Lung (tissue), 12 donors: ENCODE measurements around the gene ZNF330. TPM values are rescaled to one million over a fixed set of nuclear protein-coding genes. Genes with fewer than 3 reads are reported as not detected.

Experiments used
- ATAC-seq: fragments of 200-7000 bp; cut with Tn5 transposase; one replicate; pipeline ENCODE4 v1.9.1; 2020; ENCODE audit warnings: moderate number of reproducible peaks; ENCODE audit not compliant: insufficient read depth, low FRiP score
- DNase-seq, 3 donors: peaks; one replicate each; pipeline ENCODE4 v3.0.0-alpha.2; 2013 to 2017
- H3K27ac ChIP-seq, 2 donors: one replicate each; pipeline ENCODE4 v1.5.1; 2013; ENCODE audit warnings: mild to moderate bottlenecking in 2 of 2, moderate library complexity in 2 of 2, control low read depth in 1 of 2, inconsistent platforms in 1 of 2, low read depth in 1 of 2, low read length in 1 of 2
- H3K27me3 ChIP-seq, 3 donors: one replicate each; pipeline ENCODE4 v1.5.1; 2013; ENCODE audit warnings: low read length in 2 of 3; ENCODE audit not compliant: control insufficient read depth in 3 of 3, insufficient read depth in 3 of 3
- H3K36me3 ChIP-seq, 4 donors: one replicate each; pipeline ENCODE4 v1.5.1; 2013; ENCODE audit warnings: low read length in 4 of 4, mild to moderate bottlenecking in 1 of 4, moderate library complexity in 1 of 4; ENCODE audit not compliant: control insufficient read depth in 4 of 4, insufficient read depth in 4 of 4
- H3K4me1 ChIP-seq, 5 donors: one replicate each; pipeline ENCODE4 v1.5.1; 2013; ENCODE audit warnings: low read length in 5 of 5, mild to moderate bottlenecking in 2 of 5, moderate library complexity in 1 of 5; ENCODE audit not compliant: control insufficient read depth in 5 of 5, insufficient read depth in 5 of 5
- H3K4me3 ChIP-seq: one replicate; pipeline ENCODE4 v1.5.1; 2013; ENCODE audit warnings: mild to moderate bottlenecking, control low read depth, moderate library complexity
- H3K9ac ChIP-seq, 2 donors: one replicate each; pipeline ENCODE4 v1.5.1; 2013; ENCODE audit warnings: low read length in 2 of 2, control low read depth in 1 of 2; ENCODE audit not compliant: insufficient read depth in 1 of 2
- H3K9me3 ChIP-seq, 4 donors: one replicate each; pipeline ENCODE4 v1.5.1; 2013; ENCODE audit warnings: low read length in 3 of 4, mild to moderate bottlenecking in 1 of 4, moderate library complexity in 1 of 4; ENCODE audit not compliant: control insufficient read depth in 4 of 4, insufficient read depth in 3 of 4
- WGBS, 2 donors: extraction: QIAGEN DNeasy Blood & Tissue Kit; methylation state at CpG; one replicate each; pipeline ENCODE4 v1.1.7; 2013; 5-methylcytosine and 5-hydroxymethylcytosine counted together
- polyA plus RNA-seq, 2 donors: library from polyadenylated mRNA; stranded (reverse); fragments of 200-250 nt; gene quantifications; one replicate each; pipeline ENCODE4 v1.2.1, GENCODE V29; 2013
- total RNA-seq, 2 donors: library from RNA; depleted of rRNA in 1 of 2; stranded (reverse); fragments of >200 nt in 1 of 2; gene quantifications; one replicate each; pipeline ENCODE4 v1.2.1, GENCODE V29; 2014 to 2021
- TF ChIP-seq, protein P1 (sequence below): IDR thresholded peaks from 2 replicates; pipeline ENCODE4 v1.5.1; 2012; ENCODE audit warnings: mild to moderate bottlenecking; ENCODE audit errors: control extremely low read depth, extremely low read depth
- donor health status: control.
- donor health status: control.
- donor health status: Bipolar disorder and iron deficiency.
- donor health status: healthy.
- donor health status: DM: yes; HTN: yes; CAD: no.

Gene ZNF330
- total and polyA plus RNA-seq, 4 donors = 23.7 to 55.8 (median 37.3) TPM

GRCh38 chr4:141215030-141215429 is 5.7 kb upstream of the ZNF330 start:
- H3K27me3 ChIP-seq = no peaks in the 10 kb centered on the region
- TF ChIP-seq, protein P1, sequence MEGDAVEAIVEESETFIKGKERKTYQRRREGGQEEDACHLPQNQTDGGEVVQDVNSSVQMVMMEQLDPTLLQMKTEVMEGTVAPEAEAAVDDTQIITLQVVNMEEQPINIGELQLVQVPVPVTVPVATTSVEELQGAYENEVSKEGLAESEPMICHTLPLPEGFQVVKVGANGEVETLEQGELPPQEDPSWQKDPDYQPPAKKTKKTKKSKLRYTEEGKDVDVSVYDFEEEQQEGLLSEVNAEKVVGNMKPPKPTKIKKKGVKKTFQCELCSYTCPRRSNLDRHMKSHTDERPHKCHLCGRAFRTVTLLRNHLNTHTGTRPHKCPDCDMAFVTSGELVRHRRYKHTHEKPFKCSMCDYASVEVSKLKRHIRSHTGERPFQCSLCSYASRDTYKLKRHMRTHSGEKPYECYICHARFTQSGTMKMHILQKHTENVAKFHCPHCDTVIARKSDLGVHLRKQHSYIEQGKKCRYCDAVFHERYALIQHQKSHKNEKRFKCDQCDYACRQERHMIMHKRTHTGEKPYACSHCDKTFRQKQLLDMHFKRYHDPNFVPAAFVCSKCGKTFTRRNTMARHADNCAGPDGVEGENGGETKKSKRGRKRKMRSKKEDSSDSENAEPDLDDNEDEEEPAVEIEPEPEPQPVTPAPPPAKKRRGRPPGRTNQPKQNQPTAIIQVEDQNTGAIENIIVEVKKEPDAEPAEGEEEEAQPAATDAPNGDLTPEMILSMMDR = no peak
- H3K9me3 ChIP-seq = no peaks in the 10 kb centered on the region
- DNase-seq (peak in 2 of 3 donors; percentile 43 to 44), ATAC-seq (no peak)
- no peak overlapping the region for H3K4me3 ChIP-seq
- no peak overlapping the region for H3K9ac ChIP-seq
- peaks cover 0 to 18% (median 4%) of the 10 kb centered on the region in 5 donors for H3K4me1 ChIP-seq
- no peaks in the 10 kb centered on the region for H3K36me3 ChIP-seq
- H3K27ac ChIP-seq = peak overlapping the region in 1 of 2 donors; percentile 3

GRCh38 chr4:141216002-141216761 is 4.5 kb upstream of the ZNF330 start:
- Histone ChIP-seq H3K4me3 (no peak overlapping the region), H3K4me1 (peaks cover 0 to 18% (median 4%) of the 10 kb centered on the region in 5 donors), H3K27ac (peak overlapping the region in 1 of 2 donors; percentile 49), H3K36me3 (peaks cover 0 to 3% (median 0%) of the 10 kb centered on the region in 4 donors), H3K9ac (peak overlapping the region in 1 of 2 donors; percentile 11), H3K27me3 (no peaks in the 10 kb centered on the region), H3K9me3 (no peaks in the 10 kb centered on the region)
- TF ChIP-seq, protein P1 = no peak
- ATAC-seq (no peak), DNase-seq (peak in 2 of 3 donors; percentile 26 to 51)
- WGBS, 2 donors = 39 to 42% methylated on average over 5 of the region's 5 CpGs

GRCh38 chr4:141220271-141220670 is 424 bp upstream of the ZNF330 start:
- Histone ChIP-seq H3K27ac (peak overlapping the region in 1 of 2 donors; percentile 99), H3K9ac (no peak overlapping the region), H3K4me3 (no peak overlapping the region)

More at GRCh38 chr4:141220271-141220670, 424 bp upstream of the ZNF330 start:
- Histone ChIP-seq H3K36me3 (peaks cover 2 to 17% (median 6%) of the 10 kb centered on the region in 4 donors), H3K4me1 (peaks cover 0 to 21% (median 4%) of the 10 kb centered on the region in 5 donors), H3K27me3 (no peaks in the 10 kb centered on the region), H3K9me3 (no peaks in the 10 kb centered on the region)
- TF ChIP-seq, protein P1 = no peak
- no peak for DNase-seq
- ATAC-seq = no peak
- 91 to 94% methylated on average over 7 of the region's 7 CpGs for WGBS, 2 donors
